ENCODE measurements around the gene GREB1.

DNA sequence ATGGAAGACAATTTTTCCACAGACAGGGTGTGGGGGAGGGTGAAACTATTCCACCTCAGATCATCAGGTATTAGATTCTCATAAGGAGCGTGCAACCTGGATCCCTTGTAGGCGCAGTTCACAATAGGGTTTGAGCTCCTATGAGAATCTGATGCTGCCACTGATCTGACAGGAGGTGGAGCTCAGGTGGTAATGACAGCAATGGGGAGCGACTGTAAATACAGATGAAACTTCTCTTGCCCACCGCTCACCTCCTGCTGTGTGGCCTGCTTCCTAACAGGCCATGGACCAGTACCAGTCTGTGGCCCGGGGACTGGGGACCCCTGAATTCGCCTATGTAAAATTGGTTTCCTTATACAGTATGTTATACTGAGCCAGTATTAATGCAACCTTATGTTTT is 40.6 kb upstream of the GREB1 start:
- TF ChIP-seq, protein P1, sequence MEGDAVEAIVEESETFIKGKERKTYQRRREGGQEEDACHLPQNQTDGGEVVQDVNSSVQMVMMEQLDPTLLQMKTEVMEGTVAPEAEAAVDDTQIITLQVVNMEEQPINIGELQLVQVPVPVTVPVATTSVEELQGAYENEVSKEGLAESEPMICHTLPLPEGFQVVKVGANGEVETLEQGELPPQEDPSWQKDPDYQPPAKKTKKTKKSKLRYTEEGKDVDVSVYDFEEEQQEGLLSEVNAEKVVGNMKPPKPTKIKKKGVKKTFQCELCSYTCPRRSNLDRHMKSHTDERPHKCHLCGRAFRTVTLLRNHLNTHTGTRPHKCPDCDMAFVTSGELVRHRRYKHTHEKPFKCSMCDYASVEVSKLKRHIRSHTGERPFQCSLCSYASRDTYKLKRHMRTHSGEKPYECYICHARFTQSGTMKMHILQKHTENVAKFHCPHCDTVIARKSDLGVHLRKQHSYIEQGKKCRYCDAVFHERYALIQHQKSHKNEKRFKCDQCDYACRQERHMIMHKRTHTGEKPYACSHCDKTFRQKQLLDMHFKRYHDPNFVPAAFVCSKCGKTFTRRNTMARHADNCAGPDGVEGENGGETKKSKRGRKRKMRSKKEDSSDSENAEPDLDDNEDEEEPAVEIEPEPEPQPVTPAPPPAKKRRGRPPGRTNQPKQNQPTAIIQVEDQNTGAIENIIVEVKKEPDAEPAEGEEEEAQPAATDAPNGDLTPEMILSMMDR (IDR thresholded peaks at IDR 0.05; ENCODE audit: low read depth, low read length) = no peak
- TF ChIP-seq EZH2phosphoT487 (IDR thresholded peaks at IDR 0.05; ENCODE audit: low read depth) = no peak

Data from OCI-LY3 (cell line).